Measurements from ENCODE around the gene PLCL1.

- no peak for TF ChIP-seq MYC (IDR thresholded peaks at IDR 0.05; ENCODE audit: insufficient read depth, insufficient read length, insufficient replicate concordance, low read length, severe bottlenecking)
- TF ChIP-seq ZBTB11 (CRISPR knock-in tag; IDR thresholded peaks at IDR 0.05) = no peak
- no peak for TF ChIP-seq CTCF (IDR thresholded peaks at IDR 0.05 in 2 of 3, conservative IDR thresholded peaks at IDR 0.05 in 1 of 3; ENCODE audit: control insufficient read depth in 2 of 3, extremely low read depth in 1 of 3, insufficient read depth in 1 of 3, low read depth in 3 of 3, low read length in 3 of 3)
- no peak for TF ChIP-seq REST (IDR thresholded peaks at IDR 0.05; ENCODE audit: low read depth, low read length)
- no peak for TF ChIP-seq ZNF687 (IDR thresholded peaks at IDR 0.05)
- TF ChIP-seq NFIC (IDR thresholded peaks at IDR 0.05; ENCODE audit: low read depth, low read length) = no peak
- no peak for TF ChIP-seq ZNF384 (IDR thresholded peaks at IDR 0.05; ENCODE audit: borderline replicate concordance, low read depth, low read length)
- no peak for TF ChIP-seq POLR2AphosphoS2 (IDR thresholded peaks at IDR 0.05; ENCODE audit: low read depth, low read length)
- TF ChIP-seq SREBF2 (IDR thresholded peaks at IDR 0.05; ENCODE audit: low read length) = no peak
- no peak for TF ChIP-seq MAX (IDR thresholded peaks at IDR 0.05; ENCODE audit: low read depth, low read length)
- no peak for TF ChIP-seq ELK1 (IDR thresholded peaks at IDR 0.05; ENCODE audit: low read depth, low read length)
- no peak for TF ChIP-seq EP300 (IDR thresholded peaks at IDR 0.05; ENCODE audit: borderline replicate concordance in 1 of 2, control insufficient read depth in 1 of 2, low read depth in 2 of 2, low read length in 2 of 2)
- no peak for TF ChIP-seq POLR2A (IDR thresholded peaks at IDR 0.05; ENCODE audit: low read depth, low read length)
Observed at GRCh38 chr2:198056836-198057235, 252.4 kb downstream of the PLCL1 start.
